Measurements from ENCODE around the gene PIAS4.
"Not testable (repeated sequence)": the region's sequence is repeated elsewhere in the genome, so short reads cannot be mapped to it uniquely, and the experiment has no call there.

The PIAS4 gene

DNA sequence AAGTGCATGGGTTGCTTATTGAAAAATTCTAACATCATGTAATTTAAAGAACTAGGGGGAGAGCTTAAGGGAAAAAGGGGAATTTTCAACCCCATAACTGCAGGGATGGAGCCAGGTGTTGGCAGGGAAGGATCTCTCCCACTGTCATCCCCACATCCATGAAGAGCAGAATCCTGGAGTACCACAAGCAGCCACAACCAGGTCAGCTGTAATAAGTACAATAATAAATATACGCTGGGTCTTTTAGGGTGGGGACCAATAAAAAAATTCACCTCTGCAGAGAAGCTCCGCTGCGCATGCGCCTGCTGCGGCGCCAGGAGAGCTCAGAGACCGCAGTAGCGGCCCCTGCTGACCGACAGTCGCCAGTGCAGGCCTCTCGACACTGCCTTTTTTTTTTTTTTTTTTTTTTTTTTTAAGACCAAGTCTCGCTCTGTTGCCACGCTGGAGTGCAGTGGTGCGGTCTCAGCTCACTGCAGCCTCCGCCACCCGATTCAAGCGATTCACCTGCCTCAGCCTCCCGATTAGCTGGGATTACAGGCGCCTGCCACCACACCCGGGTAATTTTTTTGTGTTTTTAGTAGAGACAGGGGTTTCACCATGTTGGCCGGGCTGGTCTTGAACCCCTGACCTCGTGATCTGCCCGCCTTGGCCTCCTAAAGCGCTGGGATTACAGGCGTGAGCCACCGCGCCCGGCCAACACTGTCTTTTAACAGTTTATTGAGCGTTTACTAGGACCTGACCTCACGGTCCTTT lies 19.7 kb upstream of the PIAS4 start:
- H3K9me3 ChIP-seq (ENCODE audit: control extremely low read depth in 1 of 5, control insufficient read depth in 4 of 5, insufficient read depth in 2 of 5, low read depth in 1 of 5, low read length in 4 of 5), result no peaks in the 10 kb centered on the region
- ChIA-PET POLR2A (interaction anchor here (0.5 to 0.6 kb wide), 3 partner anchors 61 to 1217 kb away, joined by 4 to 6 read pairs (median 5); no protein-coding TSS in a partner anchor), CTCF (interaction anchor here (0.8 to 2.2 kb wide), 11 partner anchors 9 to 521 kb away, joined by 3 to 12 read pairs (median 4); partner anchors contain the start of gene PIAS4)
- peak overlapping the region in 5 of 7 experiments; percentile 21 to 100 (median 95) for H3K4me3 ChIP-seq (ENCODE audit: control insufficient read depth in 1 of 7, extremely low read depth in 1 of 7, insufficient read depth in 4 of 7, low read depth in 2 of 7, low read length in 6 of 7)
- no peaks in the 10 kb centered on the region for H3K27me3 ChIP-seq (replicated peaks in 2 of 5; ENCODE audit: control insufficient read depth in 4 of 5, insufficient read depth in 5 of 5, low read length in 4 of 5)
- peak; percentile 86 to 95 (median 91) for DNase-seq
- WGBS (ENCODE audit: insufficient coverage), result 19% methylated on average over 19 of the region's 30 CpGs
- H3K4me1 ChIP-seq (ENCODE audit: control extremely low read depth in 1 of 4, control insufficient read depth in 4 of 4, insufficient read depth in 4 of 4, low read length in 3 of 4), result peaks cover 15 to 38% (median 33%) of the 10 kb centered on the region in 4 experiments
- peaks cover 6 to 20% (median 17%) of the 10 kb centered on the region in 4 experiments for H3K36me3 ChIP-seq (ENCODE audit: control insufficient read depth in 4 of 4, insufficient read depth in 4 of 4, low read length in 3 of 4)
- H3K27ac ChIP-seq (ENCODE audit: insufficient read depth in 1 of 2, low read depth in 1 of 2, low read length in 2 of 2, poor library complexity in 1 of 2, severe bottlenecking in 2 of 2), result no peak overlapping the region

- POLR2A ChIA-PET, result no interaction called here
- H3K27me3 ChIP-seq (replicated peaks in 2 of 5; ENCODE audit: control insufficient read depth in 4 of 5, insufficient read depth in 5 of 5, low read length in 4 of 5), result no peaks in the 10 kb centered on the region
- 25% methylated on average over 1 of the region's 3 CpGs for WGBS (ENCODE audit: insufficient coverage)
- no peak for DNase-seq
- no peak overlapping the region for H3K4me3 ChIP-seq (ENCODE audit: control insufficient read depth in 1 of 7, extremely low read depth in 1 of 7, insufficient read depth in 4 of 7, low read depth in 2 of 7, low read length in 6 of 7)
- CTCF ChIA-PET, result interaction anchor here (1.3 kb wide), 1 partner anchor 9 kb away, joined by 3 read pairs; no protein-coding TSS in a partner anchor
- H3K36me3 ChIP-seq (ENCODE audit: control insufficient read depth in 4 of 4, insufficient read depth in 4 of 4, low read length in 3 of 4), result no peaks in the 10 kb centered on the region
- H3K9me3 ChIP-seq (ENCODE audit: control extremely low read depth in 1 of 5, control insufficient read depth in 4 of 5, insufficient read depth in 2 of 5, low read depth in 1 of 5, low read length in 4 of 5), result no peaks in the 10 kb centered on the region
- H3K4me1 ChIP-seq (ENCODE audit: control extremely low read depth in 1 of 4, control insufficient read depth in 4 of 4, insufficient read depth in 4 of 4, low read length in 3 of 4), result peaks cover 12 to 21% (median 19%) of the 10 kb centered on the region in 4 experiments
- no peak overlapping the region for H3K27ac ChIP-seq (ENCODE audit: insufficient read depth in 1 of 2, low read depth in 1 of 2, low read length in 2 of 2, poor library complexity in 1 of 2, severe bottlenecking in 2 of 2)
Observed at GRCh38 chr19:3990815-3991117, 16.8 kb upstream of the PIAS4 start.

DNA sequence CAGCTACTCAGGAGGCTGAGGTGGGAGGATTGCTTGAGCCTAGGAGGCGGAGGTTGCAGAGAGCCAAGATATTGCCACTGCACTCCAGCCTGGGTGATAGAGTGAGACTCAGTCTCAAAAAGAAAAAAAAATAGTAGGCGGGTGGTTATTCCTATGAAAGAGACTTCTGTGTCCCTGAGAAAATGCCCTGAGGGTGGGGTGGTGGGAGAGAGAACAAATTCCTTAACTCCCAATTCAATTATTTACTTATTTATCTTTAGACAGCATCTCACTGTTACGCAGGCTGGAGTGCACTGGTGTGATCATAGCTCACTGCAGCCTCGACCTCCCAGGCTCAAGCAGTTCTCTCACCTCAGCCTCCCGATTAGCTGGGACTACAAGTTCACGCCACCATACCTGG lies 11.9 kb upstream of the PIAS4 start:
- no peak overlapping the region for H3K4me3 ChIP-seq (ENCODE audit: control insufficient read depth in 1 of 7, extremely low read depth in 1 of 7, insufficient read depth in 4 of 7, low read depth in 2 of 7, low read length in 6 of 7)
- no CpG with 5 or more reads among the region's 6 CpGs for WGBS (ENCODE audit: insufficient coverage)
- H3K27me3 ChIP-seq (replicated peaks in 2 of 5; ENCODE audit: control insufficient read depth in 4 of 5, insufficient read depth in 5 of 5, low read length in 4 of 5), result no peaks in the 10 kb centered on the region
- H3K4me1 ChIP-seq (ENCODE audit: control extremely low read depth in 1 of 4, control insufficient read depth in 4 of 4, insufficient read depth in 4 of 4, low read length in 3 of 4), result peaks cover 0 to 2% (median 0%) of the 10 kb centered on the region in 4 experiments
- no peaks in the 10 kb centered on the region for H3K36me3 ChIP-seq (ENCODE audit: control insufficient read depth in 4 of 4, insufficient read depth in 4 of 4, low read length in 3 of 4)
- POLR2A ChIA-PET, result no interaction called here
- no peak overlapping the region for H3K27ac ChIP-seq (ENCODE audit: insufficient read depth in 1 of 2, low read depth in 1 of 2, low read length in 2 of 2, poor library complexity in 1 of 2, severe bottlenecking in 2 of 2)
- DNase-seq, result no peak
- CTCF ChIA-PET, result no interaction called here
- H3K9me3 ChIP-seq (ENCODE audit: control extremely low read depth in 1 of 5, control insufficient read depth in 4 of 5, insufficient read depth in 2 of 5, low read depth in 1 of 5, low read length in 4 of 5), result no peaks in the 10 kb centered on the region

DNA sequence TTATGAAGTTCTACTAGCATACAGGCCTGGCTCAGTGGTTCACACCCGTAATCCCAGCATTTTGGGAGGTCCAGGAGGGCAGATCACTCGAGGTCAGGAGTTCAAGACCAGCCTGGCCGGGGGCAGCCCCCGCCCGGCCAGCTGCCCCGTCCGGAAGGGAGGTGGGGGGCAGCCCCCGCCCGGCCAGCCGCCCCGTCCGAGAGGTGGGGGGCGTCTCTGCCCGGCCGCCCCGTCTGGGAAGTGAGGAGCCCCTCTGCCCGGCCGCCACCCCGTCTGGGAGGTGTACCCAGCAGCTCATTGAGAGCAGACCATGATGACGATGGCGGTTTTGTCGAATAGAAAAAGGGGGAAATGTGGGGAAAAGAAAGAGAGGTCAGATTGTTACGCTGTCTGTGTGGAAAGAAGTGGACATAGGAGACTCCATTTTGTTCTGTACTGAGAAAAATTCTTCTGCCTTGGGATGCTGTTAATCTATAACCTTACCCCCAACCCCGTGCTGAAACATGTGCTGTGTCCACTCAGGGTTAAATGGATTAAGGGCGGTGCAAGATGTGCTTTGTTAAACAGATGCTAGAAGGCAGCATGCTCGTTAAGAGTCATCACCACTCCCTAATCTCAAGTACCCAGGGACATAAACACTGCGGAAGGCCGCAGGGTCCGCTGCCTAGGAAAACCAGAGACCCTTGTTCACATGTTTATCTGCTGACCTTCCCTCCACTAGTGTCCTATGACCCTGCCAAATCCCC lies 8.7 kb upstream of the PIAS4 start:
- 98% methylated on average over 21 of the region's 29 CpGs for WGBS (ENCODE audit: insufficient coverage)
- POLR2A ChIA-PET; DNase-seq; H3K4me3 ChIP-seq (ENCODE audit: control insufficient read depth in 1 of 7, extremely low read depth in 1 of 7, insufficient read depth in 4 of 7, low read depth in 2 of 7, low read length in 6 of 7); H3K9me3 ChIP-seq (ENCODE audit: control extremely low read depth in 1 of 5, control insufficient read depth in 4 of 5, insufficient read depth in 2 of 5, low read depth in 1 of 5, low read length in 4 of 5); H3K27ac ChIP-seq (ENCODE audit: insufficient read depth in 1 of 2, low read depth in 1 of 2, low read length in 2 of 2, poor library complexity in 1 of 2, severe bottlenecking in 2 of 2); H3K36me3 ChIP-seq (ENCODE audit: control insufficient read depth in 4 of 4, insufficient read depth in 4 of 4, low read length in 3 of 4); H3K27me3 ChIP-seq (replicated peaks in 2 of 5; ENCODE audit: control insufficient read depth in 4 of 5, insufficient read depth in 5 of 5, low read length in 4 of 5); H3K4me1 ChIP-seq (ENCODE audit: control extremely low read depth in 1 of 4, control insufficient read depth in 4 of 4, insufficient read depth in 4 of 4, low read length in 3 of 4): not testable (repeated sequence)
- CTCF ChIA-PET, result interaction anchor here (2.2 kb wide), 1 partner anchor 13 kb away, joined by 8 read pairs; the partner anchor contains the start of gene EEF2

DNA sequence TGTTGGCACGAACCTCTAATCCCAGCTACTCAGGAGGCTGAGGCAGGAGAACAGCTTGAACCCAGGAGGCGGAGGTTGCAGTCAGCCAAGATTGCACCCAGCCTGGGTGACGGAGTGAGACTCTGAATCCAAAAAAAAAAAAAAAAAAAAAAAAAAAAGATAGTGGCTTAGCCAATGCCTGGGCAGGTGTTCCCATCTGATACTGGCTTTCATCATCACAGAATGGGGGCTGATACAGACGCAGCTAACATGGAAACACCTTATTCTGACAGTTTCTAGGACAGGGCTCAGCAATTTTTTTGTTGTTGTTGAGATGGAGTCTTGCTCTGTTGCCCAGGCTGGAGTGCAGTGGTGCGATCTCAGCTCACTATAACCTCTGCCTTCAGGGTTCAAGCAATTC lies 6.7 kb upstream of the PIAS4 start:
- H3K27me3 ChIP-seq (replicated peaks in 2 of 5; ENCODE audit: control insufficient read depth in 4 of 5, insufficient read depth in 5 of 5, low read length in 4 of 5); H3K27ac ChIP-seq (ENCODE audit: insufficient read depth in 1 of 2, low read depth in 1 of 2, low read length in 2 of 2, poor library complexity in 1 of 2, severe bottlenecking in 2 of 2); H3K4me1 ChIP-seq (ENCODE audit: control extremely low read depth in 1 of 4, control insufficient read depth in 4 of 4, insufficient read depth in 4 of 4, low read length in 3 of 4); H3K36me3 ChIP-seq (ENCODE audit: control insufficient read depth in 4 of 4, insufficient read depth in 4 of 4, low read length in 3 of 4); H3K9me3 ChIP-seq (ENCODE audit: control extremely low read depth in 1 of 5, control insufficient read depth in 4 of 5, insufficient read depth in 2 of 5, low read depth in 1 of 5, low read length in 4 of 5); H3K4me3 ChIP-seq (ENCODE audit: control insufficient read depth in 1 of 7, extremely low read depth in 1 of 7, insufficient read depth in 4 of 7, low read depth in 2 of 7, low read length in 6 of 7); DNase-seq: not testable (repeated sequence)
- ChIA-PET POLR2A (interaction anchor here (0.6 kb wide), 1 partner anchor 280 kb away, joined by 3 read pairs; no protein-coding TSS in a partner anchor), CTCF (interaction anchor here (1.0 to 1.8 kb wide), 3 partner anchors 10 to 152 kb away, joined by 3 to 5 read pairs (median 3); no protein-coding TSS in a partner anchor)
- WGBS (ENCODE audit: insufficient coverage), result 97% methylated on average over 5 of the region's 5 CpGs

GRCh38 chr19:4005436-4005835 lies 2.1 kb upstream of the PIAS4 start:
- POLR2A ChIA-PET; H3K27ac ChIP-seq (ENCODE audit: insufficient read depth in 1 of 2, low read depth in 1 of 2, low read length in 2 of 2, poor library complexity in 1 of 2, severe bottlenecking in 2 of 2); DNase-seq; H3K9me3 ChIP-seq (ENCODE audit: control extremely low read depth in 1 of 5, control insufficient read depth in 4 of 5, insufficient read depth in 2 of 5, low read depth in 1 of 5, low read length in 4 of 5); H3K4me3 ChIP-seq (ENCODE audit: control insufficient read depth in 1 of 7, extremely low read depth in 1 of 7, insufficient read depth in 4 of 7, low read depth in 2 of 7, low read length in 6 of 7); H3K27me3 ChIP-seq (replicated peaks in 2 of 5; ENCODE audit: control insufficient read depth in 4 of 5, insufficient read depth in 5 of 5, low read length in 4 of 5); H3K36me3 ChIP-seq (ENCODE audit: control insufficient read depth in 4 of 4, insufficient read depth in 4 of 4, low read length in 3 of 4): not testable (repeated sequence)
- CTCF ChIA-PET, result interaction anchor here (0.8 to 1.3 kb wide), 2 partner anchors 9 kb away, joined by 3 to 4 read pairs; no protein-coding TSS in a partner anchor
- 97% methylated on average over 7 of the region's 9 CpGs for WGBS (ENCODE audit: insufficient coverage)
- H3K4me1 ChIP-seq (ENCODE audit: control extremely low read depth in 1 of 4, control insufficient read depth in 4 of 4, insufficient read depth in 4 of 4, low read length in 3 of 4), result peaks cover 9 to 22% (median 15%) of the 10 kb centered on the region in 4 experiments
